22Rv1 (cell line): ENCODE results near the gene CCDC175.

ENCODE experiments used
- CTCF ChIP-seq: fragments of 450-650 bp; IDR thresholded peaks from 2 replicates; pipeline ENCODE4 v1.5.1; 2017; ENCODE audit warnings: mild to moderate bottlenecking
- ZFX ChIP-seq: fragments of 450-650 bp; IDR thresholded peaks from 2 replicates; pipeline ENCODE4 v1.6.1; 2017; ENCODE audit warnings: antibody characterized with exemption, borderline replicate concordance

- no peak for TF ChIP-seq CTCF
- TF ChIP-seq ZFX: no peak
Measured at GRCh38 chr14:59510001-59510400, 66.6 kb downstream of the CCDC175 start.
